Activated CD4-positive, CD25-positive, alpha-beta regulatory T cell (primary cell): ENCODE data around the gene KBTBD8.

Source experiments
- DNase-seq, 4 experiments: peaks; one replicate each; lab custom pipeline; 2025; lab: John Stamatoyannopoulos, UW

The KBTBD8 gene

DNA sequence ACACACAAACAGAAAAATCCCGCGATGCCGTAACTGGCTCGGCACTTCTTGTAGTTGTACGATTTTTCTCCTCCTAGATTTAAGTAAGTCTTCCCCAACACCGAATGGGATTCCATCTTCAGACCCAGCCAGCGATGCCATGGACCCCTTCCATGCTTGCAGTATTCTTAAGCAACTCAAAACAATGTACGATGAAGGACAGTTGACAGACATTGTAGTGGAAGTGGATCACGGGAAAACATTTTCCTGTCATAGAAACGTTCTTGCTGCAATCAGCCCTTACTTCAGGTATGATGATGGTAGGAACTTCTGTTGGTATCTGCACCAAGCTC, 763 bp downstream of the KBTBD8 start:
- DNase-seq = no peak

DNA sequence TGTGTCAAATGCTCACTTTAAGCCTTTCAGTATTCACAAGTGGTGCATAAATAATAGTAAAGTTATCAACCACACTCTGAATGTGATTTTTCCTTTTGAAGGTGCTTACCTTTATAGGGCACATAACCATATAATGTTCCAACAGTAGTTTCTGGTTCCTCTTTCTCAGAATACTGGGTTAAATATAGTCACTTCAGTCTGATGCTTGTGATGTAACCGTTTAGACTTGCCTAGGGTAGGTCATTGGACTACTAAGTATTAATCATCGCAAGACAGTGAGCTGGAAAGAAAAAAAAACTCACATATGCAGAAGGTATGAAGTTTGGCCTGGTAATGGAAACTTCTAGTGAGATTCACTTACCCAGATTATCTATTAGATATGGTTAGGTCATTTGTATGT, 1.9 kb downstream of the KBTBD8 start:
- DNase-seq = no peak

DNA sequence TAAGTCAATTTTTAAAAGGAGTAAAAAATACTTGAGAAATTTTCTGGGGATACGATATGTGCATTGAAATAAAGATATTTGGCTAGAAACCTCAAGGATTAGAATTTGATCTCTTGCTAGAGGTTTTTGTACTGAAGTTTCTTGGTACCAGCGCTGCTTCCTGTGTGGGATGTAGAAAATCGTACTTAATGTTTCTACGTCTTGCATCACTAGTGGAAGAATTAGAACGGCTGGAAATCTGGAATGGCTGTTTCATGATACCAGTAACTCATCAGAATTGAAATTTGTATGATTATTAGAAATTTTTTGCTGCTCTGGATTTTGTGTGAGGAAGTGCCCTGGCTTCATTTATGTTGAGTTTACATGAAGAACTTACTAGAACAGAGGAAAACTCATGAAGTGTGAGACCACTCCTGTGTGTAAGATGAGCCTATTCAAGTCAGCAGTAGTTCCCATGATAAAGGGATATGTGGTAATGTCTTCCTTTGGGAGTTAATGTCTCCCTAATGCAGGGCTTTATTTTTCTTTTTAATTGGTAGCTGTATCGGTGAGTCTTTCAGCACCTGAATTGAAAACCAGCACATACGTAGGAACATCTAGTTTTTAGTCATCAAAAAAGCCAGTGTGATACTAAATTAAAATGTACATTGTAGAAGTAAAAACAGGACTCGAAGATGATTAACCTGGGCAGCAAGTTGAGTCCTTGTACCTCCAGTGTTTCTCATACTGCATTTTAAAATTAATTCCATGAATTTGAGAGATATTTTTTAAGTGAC, 3.2 kb downstream of the KBTBD8 start:
- DNase-seq = no peak

DNA sequence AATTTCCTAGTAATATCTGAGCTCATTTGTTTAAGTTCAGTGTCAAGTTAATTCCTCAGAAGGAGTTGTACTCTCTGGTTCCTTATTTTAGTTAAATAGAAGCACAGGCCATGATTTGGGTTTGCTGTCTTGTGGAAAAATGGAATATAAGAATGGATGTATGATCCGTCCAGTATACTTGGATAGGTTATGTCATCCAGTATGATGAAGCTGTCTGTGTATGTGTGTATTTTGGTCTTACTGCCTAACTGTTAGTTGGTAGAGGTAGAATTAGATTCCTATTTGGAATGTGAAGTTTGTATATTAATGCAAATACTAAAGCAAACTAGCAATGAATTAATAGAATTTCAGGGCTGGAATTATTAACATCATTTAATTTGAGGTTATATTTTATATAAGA, 7.9 kb downstream of the KBTBD8 start:
- no peak for DNase-seq

DNA sequence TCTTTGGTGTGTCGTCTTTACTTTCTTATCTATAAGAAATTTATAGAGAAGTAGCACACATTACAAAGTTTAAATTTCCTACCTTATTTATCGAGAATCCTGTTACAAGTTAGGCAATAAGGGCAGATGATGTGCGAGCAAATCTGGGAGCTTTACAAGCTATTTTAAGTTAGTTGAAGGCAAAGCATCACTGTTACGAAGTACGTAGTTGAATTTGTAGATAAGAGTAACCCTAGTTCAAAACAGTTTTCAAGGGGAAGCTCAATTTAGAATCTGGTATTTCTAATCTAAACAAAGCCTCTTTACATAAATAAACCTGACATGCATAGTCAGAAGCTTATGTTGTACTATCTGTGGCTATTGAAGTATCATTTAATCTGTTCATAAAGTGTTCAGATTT, 8.4 kb downstream of the KBTBD8 start:
- DNase-seq = no peak

DNA sequence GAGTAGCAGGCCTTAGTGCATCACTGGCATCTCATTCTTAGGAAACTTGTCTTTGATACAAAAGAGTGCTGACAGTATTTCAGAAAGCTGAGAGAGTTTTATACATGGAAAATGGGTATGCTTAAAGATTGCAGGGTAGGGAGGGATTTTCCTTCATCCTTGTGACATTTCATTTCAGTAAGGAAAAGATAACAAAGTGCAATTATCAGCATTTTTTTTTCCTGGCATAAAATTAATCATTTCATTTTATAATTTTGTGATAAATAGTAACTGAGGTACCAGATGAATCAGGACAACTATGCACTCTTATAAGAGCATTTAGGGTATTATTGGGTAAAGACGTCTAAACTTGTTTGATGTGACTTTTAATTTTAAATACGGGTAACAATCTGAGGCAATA, 10.3 kb downstream of the KBTBD8 start:
- DNase-seq = no peak

DNA sequence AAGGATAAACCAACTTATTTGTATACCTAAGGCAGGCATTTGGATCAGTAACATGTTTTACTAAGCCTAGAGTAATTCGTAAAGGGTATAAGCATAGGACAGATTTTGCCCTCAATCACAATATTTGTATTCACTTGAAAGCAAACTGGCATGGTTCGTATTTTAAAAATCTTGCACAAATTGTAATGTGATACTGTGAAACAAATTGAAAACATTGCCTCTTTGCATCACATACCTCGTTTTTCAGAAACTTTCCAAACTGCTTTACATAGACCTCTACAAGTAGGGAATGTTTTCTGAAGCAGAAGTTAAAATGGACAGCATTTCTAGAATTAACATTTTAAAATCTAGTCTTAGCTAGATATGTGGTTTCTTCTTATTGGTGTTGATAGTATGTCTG, 11.6 kb downstream of the KBTBD8 start:
- DNase-seq = no peak

DNA sequence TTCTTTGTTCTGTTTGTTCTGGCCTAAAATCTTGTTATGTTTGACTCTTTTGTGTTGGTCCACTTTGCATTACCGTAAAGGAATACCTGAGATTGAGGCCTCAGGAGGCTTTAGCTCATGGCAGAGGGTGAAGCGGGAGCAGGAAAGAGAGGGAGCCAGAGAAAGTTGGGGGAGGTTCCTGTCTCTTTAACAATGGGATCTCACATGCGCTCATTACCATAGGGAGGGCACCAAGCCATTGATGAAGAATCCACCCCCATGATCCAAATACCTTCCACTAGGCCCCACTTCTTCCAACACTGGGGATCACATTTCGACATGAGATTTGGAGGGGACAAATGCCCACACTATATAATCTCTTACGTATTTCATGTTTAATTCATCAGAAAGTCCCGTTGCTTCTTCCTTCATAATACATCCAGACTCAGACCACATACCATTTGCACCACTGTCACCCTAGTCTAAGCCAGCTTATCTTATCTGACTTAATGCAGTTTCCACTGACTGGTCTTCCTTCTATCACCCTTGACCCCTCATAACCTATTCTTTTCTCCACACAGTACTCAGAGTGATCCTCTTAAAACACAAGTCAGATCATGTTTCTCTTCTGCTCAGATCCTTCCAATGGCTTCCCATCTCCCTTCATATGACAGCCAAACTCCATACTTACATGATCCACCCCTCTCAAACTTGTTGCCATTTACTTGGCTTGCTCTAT, 13.5 kb downstream of the KBTBD8 start:
- no peak for DNase-seq

DNA sequence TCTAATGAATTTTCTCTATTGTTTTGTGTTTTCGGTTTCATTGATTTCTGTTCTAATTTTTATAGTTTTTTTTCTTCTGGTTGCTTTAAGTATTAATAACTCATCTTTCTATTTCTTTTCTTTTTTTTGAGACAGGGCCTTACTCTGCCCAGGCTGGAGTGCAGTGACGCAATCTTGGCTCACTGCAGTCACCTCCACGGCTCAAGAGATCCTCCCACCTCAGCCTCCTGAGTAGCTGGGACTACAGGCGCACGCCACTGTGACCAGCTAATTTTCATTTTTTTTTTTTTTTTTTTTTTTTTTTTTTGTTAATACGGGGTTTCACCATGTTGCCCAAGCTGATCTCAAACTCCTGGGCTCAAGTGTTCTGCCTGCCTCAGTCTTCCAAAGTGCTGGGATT, 14.5 kb downstream of the KBTBD8 start:
- DNase-seq = no peak

DNA sequence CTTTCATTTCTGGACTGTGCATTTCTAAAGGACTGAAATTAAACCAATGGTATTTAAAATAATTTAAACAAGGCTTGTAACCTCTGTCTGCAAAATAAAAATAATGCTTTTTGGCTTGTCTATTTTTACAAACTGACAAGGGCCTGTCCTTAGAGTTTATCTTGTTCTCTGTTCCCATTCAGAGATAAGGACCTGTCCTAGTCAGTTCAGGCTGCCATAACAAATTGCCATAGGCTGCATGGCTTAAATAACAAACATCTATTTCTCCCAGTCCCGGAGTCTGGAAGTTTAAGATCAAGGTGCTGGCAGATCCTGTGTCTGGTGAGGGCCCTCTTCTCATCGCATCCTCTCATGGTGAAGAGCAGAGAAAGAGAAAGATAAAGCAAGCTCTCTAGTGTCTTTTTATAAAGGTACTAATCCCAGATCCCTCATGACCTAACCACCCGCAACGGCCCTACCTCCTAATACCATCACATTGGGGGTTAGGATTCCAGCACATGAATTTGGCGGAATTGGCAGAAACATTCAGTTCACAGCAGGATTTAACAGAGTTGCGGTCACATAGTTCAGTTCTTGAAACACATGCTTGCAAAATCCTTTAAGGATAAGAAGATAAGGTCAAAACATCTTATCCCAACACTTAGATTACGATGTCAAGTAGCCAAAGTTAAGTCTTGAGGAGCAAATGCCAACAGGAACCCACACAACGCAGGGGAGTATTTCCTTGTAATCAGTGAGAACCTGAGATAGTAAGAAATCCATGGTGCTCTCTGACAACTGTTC, 17.8 kb downstream of the KBTBD8 start:
- no peak for DNase-seq

DNA sequence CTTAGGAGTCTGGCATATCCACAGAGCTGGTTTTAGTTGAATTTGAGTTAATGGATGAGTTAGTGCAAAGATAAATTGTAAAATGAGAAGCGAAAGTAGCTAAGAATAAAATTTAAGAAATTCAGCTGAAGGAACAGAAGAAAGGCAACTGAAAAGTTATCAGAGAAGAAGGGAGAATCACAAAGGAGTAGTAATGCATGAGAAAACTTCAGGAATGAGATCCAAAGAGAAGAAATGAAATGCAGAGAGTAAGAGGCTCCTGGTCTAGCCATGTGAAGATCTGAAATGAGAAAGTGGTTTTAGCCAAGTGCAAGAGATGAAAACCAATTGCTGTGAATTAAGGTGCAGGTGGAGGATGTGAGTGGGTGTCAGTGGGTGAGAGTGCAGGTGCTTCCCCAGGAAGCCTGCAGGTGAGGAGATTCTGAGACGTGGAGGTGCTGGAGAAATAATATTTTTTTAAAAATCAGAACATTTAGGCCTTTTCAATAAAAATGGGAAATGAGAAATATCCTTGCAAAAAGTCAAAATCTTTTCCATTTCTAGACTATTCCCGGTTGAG, 18.5 kb downstream of the KBTBD8 start:
- DNase-seq = no peak

DNA sequence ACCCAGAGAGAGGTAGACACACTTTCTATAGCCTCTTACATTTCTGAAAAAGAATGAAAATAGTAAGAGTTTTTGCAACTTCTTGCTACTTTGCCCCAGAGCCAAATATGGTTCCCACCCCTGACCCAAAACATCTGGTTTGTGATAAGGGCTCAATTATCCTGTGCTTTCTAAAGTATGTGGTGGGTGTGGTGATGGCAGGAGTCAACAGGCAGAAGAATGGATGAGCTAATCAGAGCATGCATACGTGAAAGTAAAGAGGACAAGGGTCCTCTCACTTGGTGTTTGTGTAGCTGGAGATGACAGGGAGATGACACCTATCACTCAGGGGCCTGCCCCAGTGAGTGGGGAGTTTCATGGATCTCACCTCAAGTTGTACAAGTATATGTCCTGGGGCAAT, 19.1 kb downstream of the KBTBD8 start:
- DNase-seq = no peak

DNA sequence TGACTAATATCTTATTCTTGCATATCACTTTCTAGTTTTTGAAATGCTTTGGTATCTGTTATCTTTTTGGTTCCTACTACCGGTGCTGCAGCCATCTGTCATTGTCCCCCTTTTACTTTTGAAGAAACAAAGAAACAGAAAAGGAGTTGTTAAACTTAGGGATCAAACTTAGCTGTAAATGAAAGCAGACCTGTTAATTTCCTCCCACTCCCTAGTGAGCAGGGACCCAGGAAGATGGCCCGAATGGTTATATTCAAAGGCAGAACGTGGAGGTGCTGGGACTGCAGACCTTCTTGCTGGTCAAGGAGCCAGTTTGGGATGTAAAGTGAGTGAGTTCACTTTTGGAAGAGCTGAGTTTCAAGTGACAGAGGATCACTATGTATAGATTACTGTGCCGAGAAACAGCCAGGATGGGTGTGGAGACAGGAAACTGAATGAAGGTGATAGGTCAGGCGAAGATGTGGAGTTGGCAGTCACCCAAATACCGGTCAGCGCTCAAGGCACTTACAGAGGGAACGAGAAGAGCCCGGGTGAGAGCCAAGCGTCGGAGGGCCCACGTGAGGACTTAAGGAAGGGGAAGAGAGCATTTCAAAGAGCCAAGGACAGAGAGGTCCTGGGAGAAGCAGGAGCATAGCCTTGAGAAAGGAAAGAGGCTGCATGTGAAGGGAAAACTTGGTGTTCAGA, 20.1 kb downstream of the KBTBD8 start:
- DNase-seq = no peak

DNA sequence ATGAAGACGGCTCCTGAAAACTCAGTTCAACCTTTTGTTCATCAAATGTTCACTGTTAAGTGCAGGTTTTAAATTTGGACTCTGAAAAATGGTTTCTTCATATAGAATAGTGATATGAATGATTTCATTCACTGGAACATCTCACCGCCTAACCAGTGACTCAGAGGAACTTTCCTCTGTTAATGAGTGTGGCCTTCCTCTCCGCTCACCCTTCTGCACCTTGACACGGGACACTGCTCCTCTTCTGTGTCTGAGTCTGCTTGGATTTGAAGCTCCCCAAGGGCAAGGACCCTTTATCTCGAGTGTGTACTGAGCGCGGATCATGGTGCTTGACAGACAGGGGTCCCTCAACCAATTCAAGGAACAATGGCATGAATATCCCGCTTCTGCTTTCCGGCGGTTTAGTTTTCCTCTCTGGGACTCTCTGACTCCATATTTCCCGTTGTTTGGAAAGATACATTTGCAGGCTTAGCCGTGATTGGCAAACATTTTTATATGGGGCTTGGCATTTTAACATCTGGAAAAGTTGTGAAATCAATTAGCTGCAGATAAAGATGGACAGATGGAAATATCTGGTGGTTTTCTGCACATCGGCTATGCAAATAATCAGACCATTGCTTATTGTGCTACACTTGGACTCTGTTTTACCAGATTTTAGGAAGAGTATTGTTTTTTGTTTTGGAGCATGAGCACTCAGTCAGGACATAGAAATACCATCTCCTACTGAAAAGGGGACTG, 20.9 kb downstream of the KBTBD8 start:
- no peak for DNase-seq

DNA sequence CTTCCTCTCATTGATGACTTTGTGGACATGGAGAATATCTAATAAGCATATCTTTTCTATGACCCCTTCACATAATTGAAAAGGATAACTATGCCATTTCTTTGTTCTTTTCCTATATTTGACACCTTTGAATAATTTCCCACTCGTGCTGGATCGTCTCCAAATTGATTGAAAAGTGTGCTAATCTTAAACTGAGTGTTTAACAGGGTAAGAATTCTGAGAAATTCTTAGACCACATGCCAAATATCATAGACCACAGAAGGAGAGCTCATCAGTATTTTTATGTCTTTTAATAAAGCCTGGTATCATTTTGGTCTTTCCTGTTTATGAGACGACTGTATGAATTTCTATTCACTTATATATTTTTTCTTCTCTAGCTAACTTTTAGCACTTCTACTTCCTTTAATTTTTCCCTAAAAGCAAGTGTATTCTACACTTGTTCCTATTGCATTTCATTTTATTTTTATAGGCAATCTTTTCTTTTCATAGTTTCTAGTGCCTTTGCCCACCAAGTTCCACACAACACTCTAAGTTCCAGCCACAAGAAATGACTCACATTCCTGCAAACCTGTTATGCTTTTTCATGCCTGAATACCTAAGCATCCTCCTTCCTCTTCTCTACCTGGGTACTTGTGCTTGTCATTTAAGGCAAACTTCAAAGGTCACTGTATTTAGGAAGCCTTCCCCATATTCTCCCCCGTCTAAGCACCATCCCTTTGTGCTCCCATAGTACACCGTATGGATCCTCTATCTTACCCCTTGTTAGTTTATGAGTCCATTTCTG, 30.1 kb downstream of the KBTBD8 start:
- DNase-seq = no peak

DNA sequence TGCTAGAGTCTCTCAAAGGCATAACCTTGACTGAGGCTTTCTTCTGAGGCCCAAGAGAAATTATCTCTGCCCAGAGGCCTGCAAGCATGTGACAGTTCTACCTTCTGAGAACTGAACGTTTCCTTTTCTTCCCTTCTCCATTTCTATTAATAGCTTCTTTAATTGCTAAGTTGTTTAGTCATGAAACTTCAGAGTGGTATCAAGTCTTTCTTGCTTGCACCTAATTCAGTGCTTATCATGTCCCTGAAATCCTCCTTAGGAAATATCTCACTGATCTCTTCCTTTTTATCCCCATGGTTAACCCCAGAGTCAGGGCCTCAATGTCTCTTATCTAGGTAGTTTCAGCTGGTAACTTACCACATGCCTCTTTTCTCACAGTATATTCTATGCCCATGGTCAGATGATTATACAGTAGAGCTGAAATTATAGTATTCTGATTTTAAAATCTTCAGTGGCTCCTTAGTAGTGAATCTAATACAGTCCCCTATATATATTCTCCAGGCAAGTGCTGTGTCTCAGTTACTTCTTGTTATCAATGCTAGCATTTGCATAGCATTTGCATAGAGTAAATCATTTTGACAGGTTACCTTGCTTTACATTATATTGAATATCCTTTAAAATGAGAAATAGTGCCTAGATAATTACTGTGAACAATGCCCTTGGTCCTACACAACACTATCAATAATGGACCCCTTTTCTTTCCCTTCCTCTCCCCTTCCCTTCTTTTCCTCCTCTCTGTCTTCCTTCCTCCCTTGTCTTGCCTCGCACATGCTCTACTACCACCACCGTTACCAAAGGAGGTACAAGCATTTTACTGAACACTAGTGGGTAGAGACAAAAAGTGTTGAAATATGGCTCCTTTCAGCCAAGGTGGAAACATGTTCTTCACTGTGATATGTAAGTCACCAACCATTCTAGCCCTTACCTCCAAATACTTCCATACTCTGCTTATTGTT, 33.0 kb downstream of the KBTBD8 start:
- no peak for DNase-seq

DNA sequence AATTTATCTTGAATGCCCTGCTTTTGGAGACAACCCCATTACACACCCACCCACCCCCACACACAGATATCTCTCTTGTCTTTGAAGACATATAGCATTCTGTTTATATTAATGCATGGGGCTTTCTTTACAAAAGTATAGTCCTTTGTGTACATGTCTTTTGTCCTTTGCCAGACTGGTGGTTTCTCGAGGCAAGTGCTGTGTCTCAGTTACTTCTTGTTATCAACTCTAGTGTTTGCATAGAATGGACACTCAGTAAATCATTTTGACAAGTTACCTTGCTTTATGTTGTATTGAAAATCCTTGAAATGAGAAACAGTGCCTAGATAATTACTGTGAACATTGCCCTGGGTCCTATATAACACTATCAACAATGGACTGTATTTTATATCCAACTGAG, 33.9 kb downstream of the KBTBD8 start:
- no peak for DNase-seq

DNA sequence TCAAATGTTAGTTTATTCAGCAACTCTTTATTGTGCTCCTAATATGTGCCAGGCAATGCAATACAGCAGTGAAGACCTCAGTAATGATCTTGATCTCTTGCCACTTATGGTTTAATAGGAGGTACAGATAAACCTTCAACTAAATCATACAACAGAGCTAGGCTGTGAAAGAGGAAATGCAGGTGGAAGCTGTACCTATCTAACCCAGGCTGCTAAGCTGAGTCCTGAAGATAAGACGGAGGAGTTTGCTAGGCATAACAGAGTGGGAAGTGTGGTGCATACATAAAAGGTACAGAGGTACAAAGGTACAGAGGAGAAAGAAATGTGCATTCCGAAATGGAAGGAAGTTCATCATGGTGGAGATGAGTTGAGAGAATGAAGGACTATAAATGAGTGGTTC, 35.0 kb downstream of the KBTBD8 start:
- DNase-seq = no peak

DNA sequence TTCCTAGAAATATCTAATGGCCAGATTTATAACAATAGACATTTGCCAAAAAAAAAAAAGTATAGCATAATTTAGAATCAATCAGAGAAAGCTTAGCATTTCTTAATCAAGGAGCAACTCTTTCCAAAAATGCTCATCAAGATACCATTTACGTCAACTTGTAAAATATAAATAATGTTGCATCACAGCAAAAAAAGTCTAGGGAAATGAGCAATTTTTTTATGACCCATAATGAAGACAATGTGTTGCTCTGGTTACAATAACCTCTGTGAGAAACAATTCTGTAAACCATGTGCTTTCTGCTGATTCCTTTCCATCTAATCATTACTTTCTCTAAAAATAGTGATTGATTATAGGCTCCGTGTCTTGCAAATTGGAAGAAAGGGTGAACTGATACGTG, 36.3 kb downstream of the KBTBD8 start:
- DNase-seq = no peak

DNA sequence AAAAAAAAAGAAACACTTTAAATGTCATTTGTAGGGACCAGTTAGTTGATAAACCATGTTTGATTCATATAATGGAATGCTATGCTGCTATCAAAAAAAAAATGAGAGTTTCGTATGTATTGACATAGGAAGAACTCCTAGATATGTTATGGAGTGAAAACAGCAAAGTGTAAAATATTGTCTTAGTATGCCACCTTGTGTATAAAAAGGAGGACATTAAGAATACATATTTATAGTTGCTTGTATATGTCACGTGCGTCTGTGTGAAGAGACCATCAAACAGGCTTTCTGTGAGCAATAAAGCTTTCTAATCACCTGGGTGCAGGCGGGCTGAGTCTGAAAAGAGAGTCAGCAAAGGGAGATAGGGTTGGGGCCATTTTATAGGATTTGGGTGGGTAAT, 39.5 kb downstream of the KBTBD8 start:
- no peak for DNase-seq
